ENCODE measurements around the gene IQSEC1. TPM values are rescaled to one million over a fixed set of nuclear protein-coding genes. Genes with fewer than 3 reads are reported as not detected.

Gene IQSEC1
- polyA plus RNA-seq, 3 donors = 17.7 to 61.7 (median 30.3) TPM

GRCh38 chr3:12946251-12946648 lies 127.0 kb downstream of the IQSEC1 start:
- no peak overlapping the region for H3K4me3 Mint-ChIP-seq
- H3K4me2 ChIP-seq (replicated peaks; ENCODE audit: extremely low read depth, low read length, poor library complexity, severe bottlenecking) = no peak overlapping the region
- TF ChIP-seq CTCF (IDR thresholded peaks at IDR 0.05) = no peak
- H3K9me3 ChIP-seq (replicated peaks in 1 of 2; ENCODE audit: control insufficient read depth in 1 of 2, insufficient read depth in 1 of 2, low read length in 2 of 2) = no peaks in the 10 kb centered on the region
- no peak overlapping the region for H3K9ac ChIP-seq (ENCODE audit: insufficient read depth, low read length, poor library complexity, severe bottlenecking)
- peaks cover 41% of the 10 kb centered on the region for H3K4me1 Mint-ChIP-seq
- H3K27me3 ChIP-seq (ENCODE audit: control insufficient read depth in 2 of 2, insufficient read depth in 2 of 2, low read length in 2 of 2) = no peaks in the 10 kb centered on the region
- intact Hi-C loops (cut with micrococcal nuclease) = no loop called here
- H3K4me3 ChIP-seq (replicated peaks in 1 of 3; ENCODE audit: low read depth in 2 of 3, low read length in 3 of 3) = no peak overlapping the region
- no peak overlapping the region for H3K27ac ChIP-seq (ENCODE audit: low read depth in 1 of 2, low read length in 2 of 2)
- no peak overlapping the region for H3K27ac Mint-ChIP-seq
- peaks cover 100% of the 10 kb centered on the region for H4K20me1 ChIP-seq (ENCODE audit: insufficient read depth, low read length)
- DNase-seq = no peak
- no peak overlapping the region for H2AFZ ChIP-seq (ENCODE audit: insufficient read depth, low read depth, low read length, poor library complexity, severe bottlenecking)
- peaks cover 63 to 76% of the 10 kb centered on the region in 2 donors for H3K36me3 Mint-ChIP-seq
- peaks cover 42 to 78% of the 10 kb centered on the region in 2 donors for H3K36me3 ChIP-seq (replicated peaks in 1 of 2; ENCODE audit: control insufficient read depth in 1 of 2, insufficient read depth in 2 of 2, low read length in 2 of 2)
- H3K9me3 Mint-ChIP-seq = no peaks in the 10 kb centered on the region
- H3K4me1 ChIP-seq (ENCODE audit: control insufficient read depth in 1 of 2, insufficient read depth in 2 of 2, low read length in 2 of 2) = peaks cover 30 to 37% of the 10 kb centered on the region in 2 donors
- H3K79me2 ChIP-seq (ENCODE audit: insufficient read depth, low read length) = peaks cover 78% of the 10 kb centered on the region
- 98% methylated on average over 4 of the region's 6 CpGs for WGBS (ENCODE audit: insufficient coverage)
- peaks cover 1 to 2% (median 2%) of the 10 kb centered on the region in 3 donors for H3K27me3 Mint-ChIP-seq (ENCODE audit: low read depth in 3 of 3)

GRCh38 chr3:12944849-12945248 lies 128.4 kb downstream of the IQSEC1 start:
- Histone ChIP-seq H3K4me1 (ENCODE audit: control insufficient read depth in 1 of 2, insufficient read depth in 2 of 2, low read length in 2 of 2) (peaks cover 23 to 25% of the 10 kb centered on the region in 2 donors), H2AFZ (ENCODE audit: insufficient read depth, low read depth, low read length, poor library complexity, severe bottlenecking) (no peak overlapping the region), H3K9ac (ENCODE audit: insufficient read depth, low read length, poor library complexity, severe bottlenecking) (no peak overlapping the region), H4K20me1 (ENCODE audit: insufficient read depth, low read length) (peaks cover 100% of the 10 kb centered on the region), H3K27me3 (ENCODE audit: control insufficient read depth in 2 of 2, insufficient read depth in 2 of 2, low read length in 2 of 2) (no peaks in the 10 kb centered on the region), H3K4me3 (replicated peaks in 1 of 3; ENCODE audit: low read depth in 2 of 3, low read length in 3 of 3) (no peak overlapping the region), H3K36me3 (replicated peaks in 1 of 2; ENCODE audit: control insufficient read depth in 1 of 2, insufficient read depth in 2 of 2, low read length in 2 of 2) (peaks cover 54 to 92% of the 10 kb centered on the region in 2 donors), H3K4me2 (replicated peaks; ENCODE audit: extremely low read depth, low read length, poor library complexity, severe bottlenecking) (no peak overlapping the region), H3K79me2 (ENCODE audit: insufficient read depth, low read length) (peaks cover 68% of the 10 kb centered on the region), H3K9me3 (replicated peaks in 1 of 2; ENCODE audit: control insufficient read depth in 1 of 2, insufficient read depth in 1 of 2, low read length in 2 of 2) (no peaks in the 10 kb centered on the region), H3K27ac (ENCODE audit: low read depth in 1 of 2, low read length in 2 of 2) (no peak overlapping the region)
- no peaks in the 10 kb centered on the region for H3K9me3 Mint-ChIP-seq
- no peak for DNase-seq
- intact Hi-C loops (cut with micrococcal nuclease) = no loop called here
- no peak overlapping the region for H3K4me3 Mint-ChIP-seq
- TF ChIP-seq CTCF (IDR thresholded peaks at IDR 0.05) = no peak
- H3K36me3 Mint-ChIP-seq = peaks cover 71 to 82% of the 10 kb centered on the region in 2 donors
- peaks cover 0 to 2% (median 1%) of the 10 kb centered on the region in 3 donors for H3K27me3 Mint-ChIP-seq (ENCODE audit: low read depth in 3 of 3)
- no peak overlapping the region for H3K27ac Mint-ChIP-seq
- WGBS (ENCODE audit: insufficient coverage) = 92% methylated on average over 5 of the region's 6 CpGs
- peaks cover 30% of the 10 kb centered on the region for H3K4me1 Mint-ChIP-seq
